Panc1 (cell line): ENCODE measurements around the gene RAB33A. TPM values are rescaled to one million over a fixed set of nuclear protein-coding genes. Genes with fewer than 3 reads are reported as not detected.
A peak's percentile ranks its signal among the peaks of the same experiment; 100 is the strongest.

Source experiments
- ATAC-seq: fragments of 200-7000 bp; cut with Tn5 transposase; 2 replicates; pipeline ENCODE4 v1.9.1; 2020; ENCODE audit warnings: mild to moderate bottlenecking, moderate library complexity
- BruUV-seq: library from RNA; stranded (reverse); fragments of 400-500 nt; replicated peaks from 2 replicates; lab custom pipeline; 2021; lab: Mats Ljungman, UMichigan
- CTCF ChIA-PET: fragments of 300-600 bp; sonication (Branson Sonifier 250); formaldehyde crosslinking; loops from one replicate; lab custom pipeline; 2022; ENCODE audit warnings: antibody characterized with exemption; lab: Charles Lee
- POLR2A ChIA-PET: fragments of 300-600 bp; sonication (Branson Sonifier 250); formaldehyde crosslinking; loops from one replicate; lab custom pipeline; 2022; ENCODE audit warnings: antibody characterized with exemption; lab: Charles Lee
- DNase-seq: peaks from one replicate; pipeline ENCODE4 v3.0.0-alpha.2; 2010; ENCODE audit warnings: low read depth, low spot score
- H3K27ac ChIP-seq: 2 replicates; pipeline ENCODE4 v1.5.1; 2011; ENCODE audit warnings: mild to moderate bottlenecking, low read length, inconsistent platforms
- H3K27me3 ChIP-seq: fragments of 200-500 bp; sonication (Bioruptor generic); 2 replicates; pipeline ENCODE4 v1.6.0; 2014; ENCODE audit warnings: low read length, inconsistent platforms; ENCODE audit not compliant: control insufficient read depth, insufficient read depth
- H3K36me3 ChIP-seq: fragments of 200-500 bp; sonication (Bioruptor generic); 2 replicates; pipeline ENCODE4 v1.5.1; 2014; ENCODE audit warnings: inconsistent platforms, mild to moderate bottlenecking, low read length, moderate library complexity; ENCODE audit not compliant: control insufficient read depth, insufficient read depth
- H3K4me1 ChIP-seq: 2 replicates; pipeline ENCODE4 v1.5.1; 2011; ENCODE audit warnings: inconsistent platforms, mild to moderate bottlenecking, low read length, moderate library complexity; ENCODE audit not compliant: control insufficient read depth, insufficient read depth
- H3K4me3 ChIP-seq, 2 experiments: 2 replicates each; pipeline ENCODE4 v1.5.1; 2011 to 2012; ENCODE audit warnings: low read depth in 2 of 2, low read length in 2 of 2, mild to moderate bottlenecking in 2 of 2, inconsistent platforms in 1 of 2, moderate library complexity in 1 of 2
- H3K9me3 ChIP-seq: fragments of 200-500 bp; sonication (Bioruptor generic); 2 replicates; pipeline ENCODE4 v1.5.1; 2014; ENCODE audit warnings: low read depth, mild to moderate bottlenecking, inconsistent platforms, low read length, moderate library complexity; ENCODE audit not compliant: control insufficient read depth, insufficient read depth
- POLR2AphosphoS5 ChIP-seq: IDR thresholded peaks from 2 replicates; pipeline ENCODE4 v1.6.1; 2012; ENCODE audit warnings: mild to moderate bottlenecking, low read depth, low read length, moderate library complexity
- REST ChIP-seq, 2 experiments: IDR thresholded peaks; 2 replicates each; pipeline ENCODE4 v1.6.1; 2011 to 2012; ENCODE audit warnings: low read depth in 2 of 2, control low read depth in 1 of 2, low read length in 1 of 2, mild to moderate bottlenecking in 1 of 2, moderate library complexity in 1 of 2; ENCODE audit not compliant: insufficient read depth in 1 of 2
- SIN3A ChIP-seq: IDR thresholded peaks from 2 replicates; pipeline ENCODE4 v1.6.1; 2012; ENCODE audit warnings: low read depth, mild to moderate bottlenecking, low read length, moderate library complexity, borderline replicate concordance; ENCODE audit not compliant: insufficient read depth
- TCF7L2 ChIP-seq: IDR thresholded peaks from 2 replicates; pipeline ENCODE4 v1.6.1; 2011; ENCODE audit warnings: mild to moderate bottlenecking, low read depth, low read length, inconsistent platforms
- in situ Hi-C: cut with HindIII; loops from 2 replicates; pipeline ENCODE4 v1.10.0; 2016; ENCODE audit warnings: low sequenced_read_pairs, low pct_unique_long_range_greater_than_20kb
- intact Hi-C: fragments of 100-400 bp; cut with micrococcal nuclease; formaldehyde crosslinking; loops from one replicate; pipeline ENCODE4 v1.10.0; 2022; ENCODE audit not compliant: unreplicated experiment
- total RNA-seq: library from RNA; stranded (reverse); gene quantifications from one replicate; pipeline ENCODE4 v1.2.1, GENCODE V29; 2021; ENCODE audit not compliant: unreplicated experiment
- TF ChIP-seq, protein P1 (sequence below): fragments of 450-650 bp; IDR thresholded peaks from 2 replicates; pipeline ENCODE4 v1.5.1; 2017; ENCODE audit warnings: mild to moderate bottlenecking

Gene RAB33A
- total RNA-seq, 1 experiment from 2014 or later = 2.2 TPM

DNA sequence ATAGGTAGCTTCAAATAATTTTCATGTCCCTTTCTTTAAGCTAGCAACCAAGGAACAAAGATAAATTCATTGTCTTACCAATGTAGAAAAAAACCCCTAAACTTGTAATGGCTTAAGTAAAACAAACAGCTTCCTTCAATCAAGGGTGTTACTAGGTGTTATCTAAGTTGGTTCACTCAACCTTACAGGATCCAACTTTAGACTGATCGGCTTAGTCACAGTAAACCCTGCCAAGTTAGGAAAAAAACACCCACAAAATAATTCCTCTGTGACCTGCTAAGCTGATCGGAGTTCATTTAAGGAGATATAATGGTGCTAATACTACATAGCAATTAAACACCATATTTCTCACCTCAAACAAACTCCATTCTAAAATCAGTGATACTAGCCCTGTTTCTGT, 16.2 kb upstream of the RAB33A start:
- BruUV-seq = TSS peak; percentile 16
- in situ Hi-C loops = no loop called here
- no peak overlapping the region for H3K27ac ChIP-seq
- H3K4me1 ChIP-seq = no peaks in the 10 kb centered on the region
- intact Hi-C loops = no loop called here
- peaks cover 14% of the 10 kb centered on the region; the same call in 1 of the 2 replicates for H3K36me3 ChIP-seq
- ATAC-seq = no peak
- no peak overlapping the region for H3K4me3 ChIP-seq
- DNase-seq = no peak
- CTCF ChIA-PET = no interaction called here
- H3K9me3 ChIP-seq = no peaks in the 10 kb centered on the region
- no peaks in the 10 kb centered on the region for H3K27me3 ChIP-seq
- POLR2A ChIA-PET = no interaction called here
- TF ChIP-seq, protein P1, sequence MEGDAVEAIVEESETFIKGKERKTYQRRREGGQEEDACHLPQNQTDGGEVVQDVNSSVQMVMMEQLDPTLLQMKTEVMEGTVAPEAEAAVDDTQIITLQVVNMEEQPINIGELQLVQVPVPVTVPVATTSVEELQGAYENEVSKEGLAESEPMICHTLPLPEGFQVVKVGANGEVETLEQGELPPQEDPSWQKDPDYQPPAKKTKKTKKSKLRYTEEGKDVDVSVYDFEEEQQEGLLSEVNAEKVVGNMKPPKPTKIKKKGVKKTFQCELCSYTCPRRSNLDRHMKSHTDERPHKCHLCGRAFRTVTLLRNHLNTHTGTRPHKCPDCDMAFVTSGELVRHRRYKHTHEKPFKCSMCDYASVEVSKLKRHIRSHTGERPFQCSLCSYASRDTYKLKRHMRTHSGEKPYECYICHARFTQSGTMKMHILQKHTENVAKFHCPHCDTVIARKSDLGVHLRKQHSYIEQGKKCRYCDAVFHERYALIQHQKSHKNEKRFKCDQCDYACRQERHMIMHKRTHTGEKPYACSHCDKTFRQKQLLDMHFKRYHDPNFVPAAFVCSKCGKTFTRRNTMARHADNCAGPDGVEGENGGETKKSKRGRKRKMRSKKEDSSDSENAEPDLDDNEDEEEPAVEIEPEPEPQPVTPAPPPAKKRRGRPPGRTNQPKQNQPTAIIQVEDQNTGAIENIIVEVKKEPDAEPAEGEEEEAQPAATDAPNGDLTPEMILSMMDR = no peak
- no peak for TF ChIP-seq REST (IDR thresholded peaks at IDR 0.05; ENCODE audit: insufficient read depth in 1 of 2, low read depth in 2 of 2, low read length in 1 of 2)
- no peak for TF ChIP-seq SIN3A
- TF ChIP-seq TCF7L2 = no peak
- TF ChIP-seq POLR2AphosphoS5 = no peak

GRCh38 chrX:130158311-130158710, 13.5 kb upstream of the RAB33A start:
- H3K4me3 ChIP-seq = no peak overlapping the region
- no TSS peak for BruUV-seq
- ChIA-PET POLR2A (no interaction called here), CTCF (no interaction called here)
- DNase-seq (no peak), ATAC-seq (no peak)
- no peaks in the 10 kb centered on the region for H3K9me3 ChIP-seq
- intact Hi-C loops = no loop called here
- no peaks in the 10 kb centered on the region for H3K27me3 ChIP-seq
- no peak overlapping the region for H3K27ac ChIP-seq
- in situ Hi-C loops = no loop called here
- peaks cover 6% of the 10 kb centered on the region for H3K4me1 ChIP-seq
- no peak for TF ChIP-seq TCF7L2
- TF ChIP-seq, protein P1 = no peak
- TF ChIP-seq POLR2AphosphoS5 = no peak
- no peak for TF ChIP-seq REST (IDR thresholded peaks at IDR 0.05; ENCODE audit: insufficient read depth in 1 of 2, low read depth in 2 of 2, low read length in 1 of 2)
- no peak for TF ChIP-seq SIN3A
- peaks cover 14% of the 10 kb centered on the region; the same call in 1 of the 2 replicates for H3K36me3 ChIP-seq
